GM18867 (cell line): ENCODE data around the gene DAZAP1.
"Not testable (repeated sequence)": the region's sequence is repeated elsewhere in the genome, so short reads cannot be mapped to it uniquely, and the experiment has no call there.

Experiments used
- ATAC-seq: cut with Tn5 transposase; IDR thresholded peaks from one replicate; pipeline ENCODE4 v1.9.1; 2021; ENCODE audit warnings: mild to moderate bottlenecking, moderate library complexity; ENCODE audit not compliant: unreplicated experiment

Gene DAZAP1

GRCh38 chr19:1471010-1471514, 63.7 kb downstream of the DAZAP1 start:
- ATAC-seq: no peak

- no peak for ATAC-seq
Measured at GRCh38 chr19:1471515-1472160, 64.3 kb downstream of the DAZAP1 start.

GRCh38 chr19:1472231-1473084, 65.1 kb downstream of the DAZAP1 start:
- no peak for ATAC-seq

- ATAC-seq: no peak
Measured at GRCh38 chr19:1473085-1473851, 65.9 kb downstream of the DAZAP1 start.

GRCh38 chr19:1474011-1474764, 66.8 kb downstream of the DAZAP1 start:
- ATAC-seq: no peak

- ATAC-seq: no peak
Measured at GRCh38 chr19:1474765-1475351, 67.5 kb downstream of the DAZAP1 start.

- ATAC-seq: no peak
Measured at GRCh38 chr19:1475751-1476437, 68.5 kb downstream of the DAZAP1 start.

GRCh38 chr19:1477056-1477455, 69.7 kb downstream of the DAZAP1 start:
- ATAC-seq: not testable (repeated sequence)

- ATAC-seq: peak; percentile 88
Measured at GRCh38 chr19:1478934-1479707, 71.7 kb downstream of the DAZAP1 start, which contains the start of gene C19orf25. Gene C19orf25, minus strand, starts transcription at chr19:1479215. Its CDS starts 312 bp downstream, at chr19:1478903.

GRCh38 chr19:1481224-1481892, 74.0 kb downstream of the DAZAP1 start:
- no peak for ATAC-seq

- no peak for ATAC-seq
Measured at GRCh38 chr19:1481893-1482360, 74.5 kb downstream of the DAZAP1 start.

GRCh38 chr19:1482361-1483130, 75.2 kb downstream of the DAZAP1 start:
- ATAC-seq: no peak

GRCh38 chr19:1483131-1483978, 76.0 kb downstream of the DAZAP1 start:
- no peak for ATAC-seq

GRCh38 chr19:1483979-1484428, 76.6 kb downstream of the DAZAP1 start:
- no peak for ATAC-seq
